G401.6 (cell line): ENCODE results near the gene VASN.
"Not testable (repeated sequence)": the region's sequence is repeated elsewhere in the genome, so short reads cannot be mapped to it uniquely, and the experiment has no call there.

Source experiments
- FAIRE-seq: peaks from 2 replicates; lab custom pipeline; 2012; peaks lifted over from hg19 to GRCh38; lab: Jason Lieb, UNC

VASN gene

DNA sequence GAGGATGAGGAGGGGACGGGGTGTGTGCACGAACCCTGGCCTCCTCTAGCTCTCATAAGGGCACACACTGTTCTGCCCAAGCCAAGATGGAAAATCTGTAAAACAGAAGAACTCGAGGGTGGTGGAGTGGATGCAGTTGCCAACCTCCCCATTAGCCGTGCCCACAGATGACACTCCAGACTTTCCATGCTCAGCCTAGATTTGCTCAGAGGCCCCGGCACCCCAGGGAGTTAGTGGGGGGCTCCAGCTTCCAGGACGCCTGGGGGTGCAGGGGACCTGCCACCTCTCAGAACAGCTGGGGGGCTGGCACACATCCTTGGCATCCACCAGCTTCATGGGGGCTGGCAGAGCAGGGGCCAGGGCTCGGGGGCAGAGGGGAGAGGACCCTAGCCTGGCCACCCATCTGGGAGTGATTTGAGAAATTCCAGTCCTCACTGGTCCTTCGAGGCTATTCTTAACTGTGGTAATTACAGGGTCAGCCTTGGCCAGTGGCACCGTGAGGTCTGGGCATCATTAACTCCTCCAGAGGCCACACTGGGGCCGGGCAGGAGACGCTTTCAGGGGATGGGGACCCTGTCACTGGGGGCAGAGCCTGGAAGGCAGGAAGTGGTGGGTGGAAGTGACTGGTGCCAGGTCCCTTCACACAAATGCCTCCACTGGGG, 14.3 kb downstream of the VASN start:
- no peak for FAIRE-seq

DNA sequence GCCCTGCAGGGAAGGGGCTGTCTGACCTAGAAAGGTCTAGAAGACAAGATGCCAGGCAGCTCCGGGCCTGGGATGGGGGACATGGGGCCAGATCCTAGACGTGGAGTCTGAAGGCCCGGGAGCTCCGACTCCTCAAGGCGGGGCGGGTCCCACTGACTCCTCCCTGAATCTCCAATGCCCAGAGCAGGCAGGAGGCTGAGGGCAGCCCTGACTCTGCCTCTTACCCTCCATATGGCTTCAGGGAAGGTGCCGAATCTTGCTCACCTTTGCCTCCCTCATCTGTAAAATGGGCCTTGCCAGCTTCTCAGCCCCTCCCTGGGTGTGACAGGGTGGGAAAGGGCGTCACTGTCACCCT, 14.8 kb downstream of the VASN start:
- no peak for FAIRE-seq

DNA sequence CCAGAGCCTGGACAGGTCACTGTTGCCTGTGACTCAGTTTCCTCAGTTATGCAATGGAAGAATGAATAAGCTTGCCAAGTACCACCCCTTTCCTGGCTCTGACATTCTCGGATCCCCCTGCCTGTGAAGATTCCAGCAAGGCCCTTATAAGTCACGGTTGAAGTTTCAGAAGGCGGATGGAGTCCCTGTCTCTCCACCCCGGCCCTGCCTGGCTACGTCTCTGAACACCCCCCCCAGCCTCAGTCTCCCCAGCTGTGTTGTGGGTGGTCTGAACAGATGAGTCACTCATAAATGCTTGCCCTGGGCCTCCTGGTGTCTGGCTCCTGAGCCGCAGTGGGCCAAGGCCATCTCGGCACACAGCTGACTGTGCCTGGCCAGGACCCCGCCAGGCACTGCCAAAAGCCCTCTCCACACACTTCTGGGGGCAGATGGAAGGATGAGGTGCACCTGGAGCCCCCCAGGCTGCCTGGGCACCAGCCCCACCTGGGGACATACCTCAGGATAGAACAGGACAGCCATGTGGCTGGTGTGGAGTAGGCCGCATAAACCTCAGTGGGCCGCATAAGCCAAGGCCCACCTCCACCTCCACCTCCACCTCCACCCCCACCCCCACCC, 15.4 kb downstream of the VASN start:
- FAIRE-seq = no peak

DNA sequence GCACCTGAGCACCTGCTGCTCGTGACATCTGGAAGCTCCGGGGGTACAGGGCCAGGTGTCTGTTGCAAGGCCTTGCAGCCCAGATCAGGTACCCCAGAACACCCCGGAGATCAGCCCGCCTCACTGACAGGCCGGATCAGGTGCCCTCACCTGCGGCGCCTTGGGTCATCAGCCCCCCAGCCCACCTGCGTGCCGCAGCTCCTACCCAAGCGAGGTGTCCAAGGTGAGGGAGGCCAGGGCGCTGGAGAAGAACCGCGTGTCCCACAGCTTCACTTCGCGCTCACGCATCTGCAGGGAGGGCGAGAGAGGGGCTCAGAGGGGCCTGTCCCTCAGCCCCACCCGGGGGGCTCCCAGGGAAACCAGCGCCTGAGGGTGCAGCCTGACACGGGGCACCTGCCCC, 16.1 kb downstream of the VASN start:
- no peak for FAIRE-seq

DNA sequence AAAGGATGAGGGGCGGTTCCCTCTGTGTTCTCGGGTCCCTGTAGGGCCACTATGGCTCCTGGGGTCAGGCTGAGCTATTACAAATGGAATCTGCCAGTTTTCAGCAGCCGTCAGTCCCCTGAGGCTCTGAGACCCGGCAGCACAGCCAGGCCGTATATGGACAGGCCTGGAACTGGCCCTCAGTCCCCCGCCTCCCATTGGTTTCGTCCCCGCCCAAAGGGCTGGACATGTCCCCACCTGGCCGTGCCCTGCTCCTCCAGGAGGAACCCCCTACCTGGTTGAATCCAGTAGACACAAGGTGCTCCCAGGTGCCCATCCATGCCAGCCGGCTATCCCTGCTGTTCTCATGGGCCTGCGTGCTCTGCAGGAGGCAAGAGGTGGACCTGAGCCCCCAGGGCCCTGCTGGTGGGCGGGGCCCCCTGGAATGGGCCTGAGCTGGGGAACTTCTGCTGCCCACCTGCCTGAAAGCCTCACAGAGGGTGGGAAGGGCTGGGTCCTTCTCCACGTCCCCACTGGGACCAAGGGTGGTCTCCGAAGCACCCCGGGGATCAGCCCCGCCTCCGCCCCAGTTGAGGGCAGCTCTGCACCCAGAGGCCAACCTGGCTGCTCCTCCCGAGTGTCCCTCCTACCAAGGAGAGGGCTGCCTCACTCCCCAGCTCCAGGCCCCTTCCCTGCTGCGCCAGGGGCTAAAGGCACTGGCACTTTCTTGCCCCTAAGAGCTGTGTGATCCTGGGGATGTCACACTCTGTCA, 16.8 kb downstream of the VASN start:
- peak; percentile 93 for FAIRE-seq

DNA sequence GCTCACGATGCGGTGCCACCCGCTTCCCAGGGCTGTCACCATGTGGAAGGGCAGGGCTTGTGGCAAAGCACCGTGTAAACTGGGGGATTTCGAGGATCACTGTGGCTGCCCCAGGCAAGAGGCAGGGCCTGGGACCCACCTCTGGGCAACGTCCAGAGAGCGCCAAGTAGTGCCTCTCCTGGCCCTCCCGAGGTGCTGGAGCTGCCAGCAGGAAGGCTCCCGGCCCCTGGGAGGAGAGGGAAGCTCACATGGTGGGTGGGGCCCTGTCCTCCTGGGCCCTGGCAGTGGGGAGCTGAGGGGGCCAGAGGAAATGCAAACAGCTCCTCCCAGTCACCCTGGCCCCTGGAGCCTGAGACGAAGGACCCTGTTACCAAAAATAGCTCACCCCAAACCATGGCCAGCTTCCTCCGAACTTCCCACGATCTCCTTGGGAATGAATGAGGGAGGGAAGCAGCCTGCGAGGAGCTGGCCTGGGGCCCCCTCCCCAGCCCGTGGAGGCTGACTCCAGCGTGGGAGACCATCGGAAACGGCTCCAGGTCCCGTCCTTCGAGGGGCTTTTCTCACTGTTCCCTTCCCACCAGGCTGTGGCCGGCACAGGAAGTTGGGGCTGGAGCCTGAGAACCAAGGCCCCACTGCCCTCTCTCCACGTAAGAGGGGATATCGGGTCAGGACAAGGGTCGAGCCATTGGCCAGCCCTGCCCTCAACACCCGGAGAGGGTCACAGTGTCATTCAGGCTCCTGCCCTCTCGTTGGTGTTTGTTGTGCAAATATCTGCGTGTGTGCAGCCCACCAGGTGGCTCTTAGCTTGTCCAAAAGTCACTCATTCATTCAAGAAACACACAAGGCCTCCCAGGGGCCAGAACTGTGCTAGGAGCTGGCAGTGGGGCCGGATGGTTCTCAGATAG, 17.7 kb downstream of the VASN start:
- FAIRE-seq = no peak

DNA sequence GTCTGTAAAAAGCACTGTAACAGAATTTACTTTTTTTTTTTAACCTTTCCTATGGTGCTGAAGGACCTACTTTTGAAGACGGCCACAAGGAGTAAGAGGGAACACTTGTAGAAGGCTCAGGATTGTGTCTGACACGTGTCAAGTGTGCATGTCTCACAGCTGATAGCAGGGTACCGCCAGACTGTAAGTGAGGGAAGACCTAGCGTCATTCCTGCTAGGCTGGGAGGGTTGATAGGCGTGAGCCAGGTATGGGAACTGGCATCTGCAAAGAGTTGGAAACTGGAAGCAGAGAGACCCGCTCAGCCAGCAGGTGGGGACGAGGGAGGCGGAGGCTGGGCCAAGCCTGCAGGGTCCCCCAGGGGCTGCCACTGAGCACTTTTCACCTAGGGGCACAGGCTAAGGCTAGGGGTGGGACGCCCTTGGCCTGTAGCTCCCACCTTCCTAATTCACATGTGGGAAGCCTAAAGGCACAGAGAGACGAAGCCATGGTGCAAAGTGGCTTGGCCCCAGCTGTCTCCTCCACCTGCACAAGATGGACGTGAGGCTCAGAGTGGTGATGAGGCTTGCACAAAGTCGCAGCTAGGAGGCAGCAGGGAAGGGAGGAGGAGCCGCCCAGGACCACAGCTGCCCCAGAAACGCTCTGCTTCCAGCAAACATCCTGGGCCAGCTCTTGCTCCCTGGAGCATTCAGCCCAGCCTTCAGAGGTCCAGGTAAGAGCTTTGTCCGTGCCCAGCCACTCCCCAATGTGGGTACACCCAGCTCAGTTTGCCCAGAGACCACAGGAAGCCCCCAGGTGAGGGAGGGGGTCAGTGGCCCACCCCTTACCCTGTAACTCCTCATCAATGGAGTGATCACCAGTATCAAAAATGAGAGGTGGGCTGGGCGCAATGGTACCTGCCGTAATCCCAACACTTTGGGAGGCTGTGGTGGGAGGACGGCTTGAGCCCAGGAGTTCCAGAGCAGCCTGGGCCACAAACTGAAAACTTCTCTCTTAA, 18.9 kb downstream of the VASN start:
- peak; percentile 48 for FAIRE-seq

DNA sequence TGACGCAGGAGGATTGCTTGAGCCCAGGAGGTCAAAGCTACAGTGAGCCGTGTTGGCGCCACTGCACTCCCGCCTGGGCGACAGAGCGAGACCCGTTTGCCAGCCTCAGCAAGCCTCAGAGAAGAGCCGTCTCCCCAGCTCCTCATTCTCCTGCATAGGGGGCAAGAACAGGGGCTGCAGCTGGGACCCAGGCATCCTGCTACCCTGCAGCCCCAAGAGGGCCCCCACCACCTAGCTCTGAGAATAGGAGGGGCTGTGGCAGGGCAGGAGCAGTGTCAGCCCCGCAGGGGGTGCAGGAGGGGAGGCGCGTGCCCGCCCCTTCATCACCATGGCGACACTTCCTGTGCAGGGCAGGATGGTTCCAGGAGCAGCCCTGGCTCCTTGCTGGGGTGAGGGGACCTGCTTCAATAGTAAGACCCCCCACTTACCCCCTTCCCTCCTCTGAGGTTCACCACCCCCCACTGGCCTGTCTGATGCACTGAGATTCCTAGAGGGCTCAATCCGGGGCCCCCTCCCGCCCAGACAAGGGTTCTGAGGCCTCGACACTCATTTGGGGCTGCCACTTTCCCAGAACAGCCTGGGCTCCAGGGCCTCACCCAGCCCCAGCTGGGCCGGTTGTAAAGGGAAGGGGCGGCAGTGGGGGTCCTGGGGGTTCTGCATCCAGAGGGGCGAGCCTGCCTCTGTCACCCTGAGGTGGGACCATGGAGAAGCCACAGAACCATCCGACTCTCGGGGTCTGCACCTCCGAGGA, 20.2 kb downstream of the VASN start:
- FAIRE-seq = no peak

DNA sequence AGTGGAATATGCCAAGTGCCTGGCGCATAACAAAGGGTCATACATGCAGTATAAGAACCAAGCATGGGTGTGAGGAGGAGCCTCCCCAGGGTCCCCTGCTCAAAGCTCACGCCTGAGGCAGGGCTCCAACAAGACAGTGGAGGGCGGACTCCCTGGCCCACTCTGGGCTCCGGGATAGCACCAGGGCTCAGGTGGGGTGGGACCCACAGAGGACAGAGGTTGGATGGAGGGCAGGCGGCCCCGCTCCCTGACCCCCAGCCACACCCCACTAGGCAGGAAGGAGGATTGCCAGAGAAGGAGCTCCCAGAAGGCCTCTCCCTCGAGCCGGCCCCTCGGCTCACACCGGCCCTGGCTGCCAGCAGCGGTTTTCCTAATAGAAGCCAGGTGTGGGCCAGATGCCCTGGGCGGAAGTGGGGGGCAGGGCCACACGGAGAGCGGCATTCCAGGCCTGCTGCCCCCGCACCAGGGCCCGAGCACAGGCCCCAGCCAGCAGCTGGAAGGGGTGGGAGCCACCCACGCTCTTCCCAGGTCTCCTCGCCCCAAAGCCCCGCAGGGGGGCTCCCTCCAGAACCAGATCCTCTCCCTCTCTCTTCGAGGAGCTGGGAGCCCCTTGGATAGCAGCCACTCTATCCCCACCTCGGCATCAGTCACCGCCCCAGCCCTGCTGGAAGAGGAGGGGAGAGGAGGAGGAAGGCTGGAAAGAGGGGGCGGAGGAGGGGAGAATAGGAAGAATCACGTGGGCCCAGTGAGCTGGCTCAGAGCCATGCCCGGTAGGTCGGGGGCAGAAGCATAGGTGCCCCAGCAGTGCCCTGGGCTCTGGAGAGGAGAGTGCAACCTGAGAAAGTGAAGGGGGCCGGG, 21.0 kb downstream of the VASN start:
- FAIRE-seq = no peak

DNA sequence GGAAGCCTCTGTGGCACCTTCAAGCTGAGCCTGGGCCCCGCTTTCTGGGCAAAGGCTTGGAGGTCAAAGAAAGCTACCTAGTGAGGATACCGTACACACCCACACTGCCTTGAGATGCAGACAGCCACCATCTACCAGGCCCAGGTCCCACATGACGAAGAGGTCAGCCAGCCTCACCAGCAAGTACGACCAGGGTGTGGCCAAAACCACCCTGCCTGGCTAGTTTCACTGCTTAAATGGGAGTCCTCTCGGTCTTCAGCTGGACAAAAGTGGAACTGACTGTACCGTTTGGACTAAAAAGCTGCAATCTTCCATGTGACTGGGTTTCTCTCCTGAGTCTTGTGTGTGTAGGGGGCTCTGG, 21.6 kb downstream of the VASN start:
- no peak for FAIRE-seq

DNA sequence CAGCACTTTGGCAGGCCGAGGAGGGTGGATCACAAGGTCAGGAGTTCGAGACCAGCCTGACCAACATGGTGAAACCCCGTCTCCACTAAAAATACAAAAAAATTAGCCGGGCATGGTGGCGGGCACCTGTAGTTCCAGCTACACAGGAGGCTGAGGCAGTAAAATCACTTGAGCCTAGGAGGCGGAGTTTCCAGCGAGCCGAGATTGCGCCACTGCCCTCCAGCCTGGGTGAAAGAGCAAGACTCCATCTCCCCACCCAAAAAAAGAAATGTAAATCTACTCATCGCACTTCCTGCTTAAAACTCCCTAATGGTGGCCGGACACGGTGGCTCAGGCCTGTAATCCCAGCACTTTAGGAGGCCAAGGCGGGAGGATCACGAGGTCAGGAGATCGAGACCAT, 22.2 kb downstream of the VASN start:
- not testable (repeated sequence) for FAIRE-seq

DNA sequence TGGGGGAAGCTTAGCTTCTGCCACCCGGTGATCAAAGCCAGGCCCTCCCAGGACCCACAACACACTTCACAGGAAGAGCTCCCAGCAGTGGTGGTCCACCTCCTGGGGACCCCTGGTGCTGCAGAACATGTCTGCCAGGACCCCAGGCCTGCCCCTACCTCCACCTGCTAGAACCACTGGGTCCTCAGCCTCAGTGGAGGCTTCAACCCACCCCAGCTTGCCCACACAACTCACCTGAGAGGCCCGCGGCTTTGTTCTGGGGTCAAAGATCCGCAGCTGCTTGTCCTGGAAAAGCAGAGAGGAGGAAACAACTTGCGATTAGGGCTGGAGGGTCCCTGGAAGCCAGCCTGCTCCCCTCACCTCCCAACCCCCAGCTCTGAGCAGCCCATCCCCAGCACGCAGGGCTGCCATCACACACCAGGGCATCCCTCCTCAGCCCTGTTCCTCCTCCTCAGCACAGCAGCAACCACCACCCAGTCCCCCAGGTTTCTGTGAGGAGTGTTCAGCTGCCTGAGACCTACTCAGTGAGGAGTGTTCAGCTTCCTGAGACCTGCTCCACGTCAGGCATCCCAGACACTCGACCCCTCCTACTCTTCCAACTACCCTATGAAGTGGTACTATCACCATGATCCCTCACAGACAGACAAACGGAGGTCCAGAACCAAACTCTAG, 23.5 kb downstream of the VASN start:
- no peak for FAIRE-seq

DNA sequence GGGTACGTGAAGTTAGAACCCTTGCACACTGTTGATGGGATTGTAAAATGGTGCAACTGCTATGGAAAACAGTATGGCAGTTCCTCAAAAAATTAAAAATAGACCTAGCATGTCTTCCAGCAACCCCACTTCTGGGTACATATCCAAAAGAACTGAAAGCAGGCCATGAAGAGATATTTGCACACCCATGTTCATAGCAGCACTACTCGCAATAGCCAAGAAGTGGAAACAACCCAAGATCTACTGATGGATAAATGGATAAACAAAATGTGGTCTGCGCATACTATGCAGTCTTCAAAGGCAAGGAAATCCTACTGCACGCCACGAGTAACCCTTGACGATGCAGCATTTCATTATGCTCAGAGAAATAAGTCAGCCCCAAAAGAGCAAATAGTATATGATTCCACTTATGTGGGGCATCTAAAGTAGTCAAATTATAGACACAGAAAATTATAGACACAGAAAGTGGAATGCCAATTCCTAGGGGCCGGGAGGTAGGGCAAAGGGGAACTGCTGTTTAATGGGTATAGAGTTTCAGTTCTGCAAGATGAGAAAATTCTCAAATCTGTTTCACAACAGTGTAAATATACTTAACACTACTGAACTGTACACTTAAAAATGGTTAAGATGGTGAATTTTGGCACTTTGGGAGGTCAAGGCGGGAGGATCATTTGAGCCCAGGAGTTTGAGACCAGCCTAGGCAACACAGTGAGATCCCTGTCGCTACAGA, 27.5 kb downstream of the VASN start:
- no peak for FAIRE-seq

DNA sequence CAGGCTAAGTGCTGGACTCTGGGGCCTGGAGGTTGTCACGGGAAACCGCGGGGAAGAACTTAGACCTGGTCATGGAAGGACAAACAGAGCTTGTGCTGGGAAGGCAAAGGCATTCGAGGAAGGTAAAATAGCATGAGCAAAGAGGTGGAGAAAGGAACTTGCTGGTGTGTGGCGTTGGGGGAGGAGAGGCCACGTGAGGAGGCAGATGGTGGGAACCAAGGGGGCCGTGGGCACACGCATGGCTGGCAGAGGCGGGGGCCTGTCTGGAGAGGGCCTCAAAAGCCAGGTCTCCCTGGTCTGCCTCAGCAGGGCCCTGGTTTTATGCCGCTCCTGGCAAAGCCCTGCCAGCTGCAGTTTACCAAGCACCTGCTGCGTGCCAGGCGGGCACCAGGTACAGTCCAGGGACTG, 29.4 kb downstream of the VASN start:
- FAIRE-seq = no peak

DNA sequence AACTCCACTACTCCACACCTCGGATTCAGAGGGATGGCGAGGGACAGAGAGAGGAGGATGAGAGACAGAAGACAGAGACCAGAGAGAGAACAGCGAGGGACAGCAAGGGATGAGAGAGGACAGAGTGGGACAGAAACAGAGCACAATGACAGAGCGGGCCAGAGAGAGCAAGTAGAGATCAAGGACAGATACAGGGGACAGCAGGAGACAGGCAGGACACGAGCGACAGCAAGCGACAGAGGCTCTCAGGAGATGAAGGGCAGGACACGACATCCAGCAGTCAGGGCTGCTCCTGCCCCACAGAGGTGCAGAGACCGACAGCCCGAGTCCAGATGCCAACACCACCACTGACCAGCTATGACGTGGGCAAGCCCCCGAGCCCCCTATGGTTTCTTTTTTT, 29.9 kb downstream of the VASN start:
- FAIRE-seq = no peak

DNA sequence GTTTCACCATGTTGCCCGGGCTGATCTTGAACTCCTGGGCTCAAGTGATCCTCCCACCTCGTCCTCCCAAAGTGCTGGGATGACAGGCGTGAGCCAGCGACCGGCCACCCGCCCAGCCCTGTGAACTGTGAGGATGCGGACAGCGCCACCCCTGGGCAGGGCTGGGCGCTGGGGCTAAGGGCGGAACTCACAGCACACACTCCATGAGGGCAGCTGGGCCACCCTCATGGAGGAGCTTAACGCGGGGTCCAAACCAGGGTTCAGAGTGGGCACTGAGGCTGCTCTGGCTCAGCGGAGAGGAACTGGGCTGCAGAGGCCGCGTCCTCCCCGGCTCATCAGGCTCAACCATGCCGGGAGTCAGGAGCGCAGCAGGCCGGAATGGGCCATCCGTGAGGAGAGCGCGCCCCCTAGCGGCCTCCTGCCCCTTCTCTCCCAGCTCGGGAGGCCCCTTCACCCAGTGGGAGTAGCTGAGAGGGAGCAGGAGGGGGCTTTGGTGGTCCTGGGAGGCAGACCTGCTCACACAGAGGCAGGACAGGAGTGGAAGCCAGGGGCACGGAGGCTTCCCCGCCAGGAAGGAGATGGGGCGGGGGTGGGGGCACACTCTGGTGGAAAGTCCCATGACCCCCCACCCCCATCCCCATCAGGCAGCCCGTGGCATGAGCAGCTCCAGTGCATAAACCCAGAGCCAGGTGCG, 30.9 kb downstream of the VASN start:
- no peak for FAIRE-seq

DNA sequence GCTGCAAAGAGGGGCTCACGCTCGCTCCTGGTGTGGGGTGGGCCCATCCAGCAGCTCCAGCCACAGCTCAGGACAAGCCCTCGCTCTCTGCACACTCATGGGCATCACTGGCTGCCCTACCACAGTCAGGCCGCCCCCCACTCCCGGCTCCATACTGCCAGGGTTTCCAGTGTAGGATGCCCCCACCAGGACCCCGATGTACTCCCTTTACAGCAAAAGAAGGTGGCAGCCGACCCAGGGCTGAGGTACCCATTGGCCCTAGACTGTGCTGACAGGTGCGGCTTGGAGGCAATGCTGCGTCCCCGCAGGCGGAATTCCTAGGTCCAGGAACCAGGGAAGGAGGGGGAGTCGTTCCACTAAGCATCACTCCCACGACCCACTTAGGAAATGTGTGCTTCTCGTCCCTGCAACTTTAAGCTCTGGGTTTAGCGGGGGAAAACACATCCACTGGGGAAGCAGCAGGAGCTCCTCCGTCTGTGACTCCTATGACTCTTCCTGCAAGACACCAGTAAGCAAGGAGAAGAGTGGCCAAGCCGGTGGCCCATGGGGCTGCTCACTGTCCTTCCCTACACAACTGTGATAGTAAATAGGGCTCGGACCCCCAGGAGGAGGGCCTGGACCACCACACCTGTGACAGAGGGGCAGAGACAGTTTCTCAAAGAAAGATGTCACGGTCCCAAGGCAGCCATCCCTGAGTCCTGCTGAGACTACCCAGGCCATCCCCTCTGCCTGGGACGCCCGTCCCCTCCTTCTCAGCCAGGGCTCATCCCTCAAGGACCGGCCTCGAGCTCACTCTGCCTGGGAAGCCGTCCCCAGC, 31.7 kb downstream of the VASN start:
- FAIRE-seq = no peak
